ENCODE measurements around the gene PRR14L.
"Not testable (repeated sequence)": the region's sequence is repeated elsewhere in the genome, so short reads cannot be mapped to it uniquely, and the experiment has no call there.

PRR14L gene

GRCh38 chr22:31730344-31730711 is 19.6 kb downstream of the PRR14L start:
- H3K4me3 ChIP-seq (ENCODE audit: low read depth, low read length): no peak overlapping the region
- no peak for TF ChIP-seq CTCF (IDR thresholded peaks at IDR 0.05; ENCODE audit: borderline replicate concordance, insufficient read depth, low read depth, low read length)

GRCh38 chr22:31728857-31729256 is 21.1 kb downstream of the PRR14L start:
- no peak for TF ChIP-seq CTCF (IDR thresholded peaks at IDR 0.05; ENCODE audit: borderline replicate concordance, insufficient read depth, low read depth, low read length)

GRCh38 chr22:31726692-31727091 is 23.2 kb downstream of the PRR14L start:
- TF ChIP-seq CTCF (IDR thresholded peaks at IDR 0.05; ENCODE audit: borderline replicate concordance, insufficient read depth, low read depth, low read length): no peak
- H3K4me3 ChIP-seq (ENCODE audit: low read depth, low read length): no peak overlapping the region

More at GRCh38 chr22:31728857-31729256, 21.1 kb downstream of the PRR14L start:
- H3K4me3 ChIP-seq (ENCODE audit: low read depth, low read length): no peak overlapping the region

GRCh38 chr22:31723723-31724122 is 26.2 kb downstream of the PRR14L start:
- no peak for TF ChIP-seq CTCF (IDR thresholded peaks at IDR 0.05; ENCODE audit: borderline replicate concordance, insufficient read depth, low read depth, low read length)

GRCh38 chr22:31719850-31720471 is 30.0 kb downstream of the PRR14L start:
- TF ChIP-seq CTCF (IDR thresholded peaks at IDR 0.05; ENCODE audit: borderline replicate concordance, insufficient read depth, low read depth, low read length): no peak
- no peak overlapping the region for H3K4me3 ChIP-seq (ENCODE audit: low read depth, low read length)

More at GRCh38 chr22:31723723-31724122, 26.2 kb downstream of the PRR14L start:
- H3K4me3 ChIP-seq (ENCODE audit: low read depth, low read length): no peak overlapping the region

- no peak overlapping the region for H3K4me3 ChIP-seq (ENCODE audit: low read depth, low read length)
- no peak for TF ChIP-seq CTCF (IDR thresholded peaks at IDR 0.05; ENCODE audit: borderline replicate concordance, insufficient read depth, low read depth, low read length)
These were observed 34.7 kb downstream of the PRR14L start for GRCh38 chr22:31715147-31715778.

GRCh38 chr22:31711226-31711625 is 38.7 kb downstream of the PRR14L start:
- H3K4me3 ChIP-seq (ENCODE audit: low read depth, low read length): not testable (repeated sequence)

Data from GM12875 (cell line).